HG03045 (cell line): ENCODE data around the gene CEP128.
A peak's percentile ranks its signal among the peaks of the same experiment; 100 is the strongest.

Source experiments
- ATAC-seq: cut with Tn5 transposase; IDR thresholded peaks from one replicate; pipeline ENCODE4 v1.9.1; 2021; ENCODE audit warnings: mild to moderate bottlenecking, moderate library complexity; ENCODE audit not compliant: unreplicated experiment

The CEP128 gene

DNA sequence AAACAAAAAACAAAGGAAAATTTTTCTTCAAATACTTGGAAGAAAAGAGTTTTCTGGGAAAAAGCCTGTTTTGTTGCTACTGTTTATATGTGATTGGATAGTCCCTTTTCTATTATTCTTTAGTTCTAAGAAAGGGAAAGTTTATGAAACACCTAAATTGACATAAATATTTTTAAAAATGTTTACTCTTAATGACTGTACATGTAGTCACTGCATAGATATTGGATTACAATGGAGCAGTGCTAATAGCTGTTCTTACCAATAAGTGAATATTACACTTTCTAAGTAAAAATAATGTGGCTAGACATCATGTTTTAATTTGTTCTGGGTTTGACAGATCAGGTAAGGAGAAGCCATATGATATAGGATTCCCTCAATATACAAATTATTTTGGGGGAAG is 377.5 kb downstream of the CEP128 start:
- no peak for ATAC-seq

DNA sequence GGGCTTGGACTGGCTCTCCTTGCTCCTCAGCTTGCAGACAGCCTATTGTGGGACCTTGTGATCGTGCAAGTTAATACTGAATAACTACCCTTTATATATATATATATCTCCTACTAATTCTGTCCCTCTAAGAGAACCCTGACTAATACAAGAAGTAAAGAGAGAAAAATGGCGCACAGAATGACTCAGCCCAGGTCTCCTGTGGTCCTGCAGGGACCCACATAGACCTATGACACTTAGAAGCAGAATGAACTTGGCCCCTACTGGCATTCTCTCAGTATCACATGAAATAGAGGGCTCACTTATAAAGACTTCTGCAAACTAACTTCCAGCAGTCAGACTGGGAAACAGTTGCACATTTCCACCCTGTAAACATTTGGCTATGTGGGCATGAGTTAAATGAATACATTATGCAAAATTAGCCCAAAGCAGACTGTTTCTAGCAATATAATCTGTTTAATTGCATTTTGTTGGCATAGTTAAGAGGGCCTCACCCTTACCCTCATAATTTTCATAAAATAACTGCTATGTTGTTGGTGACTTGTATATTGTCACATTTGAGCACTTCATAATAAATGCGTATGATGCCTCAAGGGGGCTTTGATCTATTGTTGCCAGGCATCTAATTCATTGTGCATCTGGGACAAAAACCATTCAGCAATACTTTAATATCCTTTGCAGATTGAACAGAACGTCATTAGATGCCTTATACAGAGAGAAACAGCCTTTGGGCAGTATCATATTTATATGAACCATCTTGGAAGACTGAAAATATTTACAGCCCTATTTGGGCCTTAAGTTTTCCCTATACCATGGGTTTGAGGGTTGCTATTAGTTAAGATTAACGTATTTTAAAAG is 380.5 kb downstream of the CEP128 start:
- peak; percentile 93 for ATAC-seq

DNA sequence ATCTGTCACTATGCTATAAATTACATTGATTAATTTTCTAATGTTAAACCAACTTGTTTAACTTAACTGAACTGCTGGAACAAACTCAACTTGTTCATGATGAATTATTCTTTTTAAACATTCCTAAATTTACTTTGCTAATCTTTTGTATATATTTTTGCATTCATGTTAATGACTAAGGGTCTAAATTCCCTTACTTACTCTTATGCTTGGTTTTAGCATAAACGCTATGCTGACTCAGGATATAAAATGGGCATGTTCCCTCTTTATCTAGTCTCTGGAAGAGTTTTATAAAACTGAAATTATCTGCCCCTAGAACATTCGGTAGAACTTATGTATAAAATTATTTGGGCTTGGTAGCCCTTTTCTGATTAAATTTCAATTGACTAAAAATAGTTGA is 387.4 kb downstream of the CEP128 start:
- ATAC-seq: no peak

GRCh38 chr14:80549141-80549540 is 392.4 kb downstream of the CEP128 start:
- ATAC-seq: no peak

DNA sequence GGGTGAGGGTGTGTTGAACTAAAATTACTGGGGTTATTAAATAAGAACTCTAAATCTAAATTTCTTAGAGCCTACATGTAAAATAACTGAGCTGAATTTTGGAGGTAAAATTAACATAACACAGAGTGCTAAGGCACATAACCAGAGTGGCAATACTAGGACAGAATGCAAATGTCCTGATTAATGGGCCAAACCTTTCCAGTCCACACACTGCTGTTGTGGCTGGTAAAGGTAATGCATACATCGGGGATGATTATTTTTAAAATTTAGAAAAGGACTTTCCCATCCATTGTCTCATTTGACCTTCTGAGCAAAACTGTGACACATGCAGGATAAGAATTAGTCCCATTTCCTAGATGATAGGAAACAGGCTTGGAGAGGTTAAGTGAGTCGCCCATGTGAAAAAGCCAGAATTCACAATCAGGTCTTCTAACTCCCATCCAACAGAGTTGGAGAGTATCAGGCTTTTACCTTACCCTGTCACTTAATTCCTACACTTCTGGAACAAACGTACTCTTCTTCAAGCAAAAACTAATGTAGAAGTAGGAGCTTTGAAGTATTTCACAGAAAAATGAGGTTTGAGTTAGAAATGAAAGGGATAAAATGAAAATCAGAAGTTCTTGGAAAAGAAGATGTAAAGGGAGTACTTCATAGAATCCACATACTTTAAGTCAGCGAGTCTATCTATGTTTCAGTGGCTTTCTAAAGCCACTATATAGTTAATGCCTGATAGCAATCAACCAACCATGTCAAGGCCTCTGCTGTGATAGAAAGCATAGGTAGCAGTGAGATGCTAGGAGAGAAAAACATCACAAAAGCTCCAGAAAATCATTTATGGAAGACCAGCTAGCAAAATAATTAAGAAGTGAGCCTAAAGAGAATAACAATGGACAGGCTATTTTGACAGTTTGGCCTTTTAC is 395.3 kb downstream of the CEP128 start:
- no peak for ATAC-seq

- no peak for ATAC-seq
These were observed 397.2 kb downstream of the CEP128 start for GRCh38 chr14:80544366-80544765.

GRCh38 chr14:80543211-80543610 is 398.3 kb downstream of the CEP128 start:
- no peak for ATAC-seq

GRCh38 chr14:80538633-80539375 is 402.7 kb downstream of the CEP128 start:
- no peak for ATAC-seq

- ATAC-seq: no peak
These were observed 403.9 kb downstream of the CEP128 start for GRCh38 chr14:80537626-80538025.

DNA sequence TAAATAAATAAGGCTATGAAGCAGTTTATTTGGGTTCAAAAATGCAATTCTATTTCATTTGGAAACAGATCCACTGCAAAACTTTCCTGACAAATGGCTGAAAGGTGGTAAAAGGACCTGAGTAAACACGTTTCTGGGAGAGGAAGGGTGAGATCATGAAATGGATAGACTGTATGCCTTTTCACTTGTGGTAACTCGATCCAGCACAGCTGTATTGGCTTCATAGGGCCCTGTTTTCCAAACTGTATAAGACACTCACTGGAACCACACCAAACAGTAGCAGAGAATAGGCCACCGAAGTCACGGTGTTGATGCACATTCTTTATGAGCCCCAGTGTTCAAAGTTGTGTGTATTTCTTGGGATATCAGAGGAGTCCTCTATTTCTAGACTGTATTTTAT is 405.1 kb downstream of the CEP128 start:
- no peak for ATAC-seq

GRCh38 chr14:80535171-80535570 is 406.4 kb downstream of the CEP128 start:
- no peak for ATAC-seq

- ATAC-seq: no peak
These were observed 417.9 kb downstream of the CEP128 start for GRCh38 chr14:80523518-80524117.

DNA sequence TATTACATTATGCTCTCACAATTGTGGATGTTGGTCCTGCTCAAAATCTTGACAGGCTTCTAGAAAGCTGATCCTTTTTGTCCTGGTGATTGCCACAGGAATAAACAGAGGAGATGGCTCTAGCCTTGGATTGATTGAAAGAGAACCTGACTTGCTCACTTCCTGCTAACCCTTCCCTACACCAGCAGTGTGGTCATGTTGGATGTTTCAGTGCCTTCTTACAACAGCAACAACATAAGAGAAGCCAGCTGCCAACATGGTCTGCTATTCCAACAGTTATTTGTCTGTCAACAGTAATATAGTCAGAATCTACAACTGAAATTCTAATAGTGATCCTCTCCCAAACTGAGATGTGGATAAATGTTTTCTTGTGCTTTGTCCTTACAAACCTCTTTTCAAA is 418.6 kb downstream of the CEP128 start:
- ATAC-seq: no peak

DNA sequence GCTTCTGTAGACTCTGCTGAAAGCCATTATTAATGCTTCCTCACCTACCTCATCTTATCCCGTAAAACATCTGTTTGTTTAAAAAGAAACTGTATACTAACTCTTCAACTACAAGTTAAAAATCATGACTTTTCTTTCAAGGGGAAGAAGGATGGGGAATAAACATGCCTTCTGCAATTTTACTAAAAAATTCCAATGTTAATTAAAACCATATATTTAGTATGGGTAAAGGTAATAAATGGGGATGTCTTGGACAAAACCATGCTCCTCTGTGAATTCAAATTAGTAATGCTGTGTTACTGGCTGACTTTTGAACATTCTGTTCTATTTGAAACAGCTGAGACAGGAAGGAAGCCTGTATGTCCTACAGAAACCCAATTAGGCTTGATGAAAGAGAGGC is 419.1 kb downstream of the CEP128 start:
- ATAC-seq: no peak

DNA sequence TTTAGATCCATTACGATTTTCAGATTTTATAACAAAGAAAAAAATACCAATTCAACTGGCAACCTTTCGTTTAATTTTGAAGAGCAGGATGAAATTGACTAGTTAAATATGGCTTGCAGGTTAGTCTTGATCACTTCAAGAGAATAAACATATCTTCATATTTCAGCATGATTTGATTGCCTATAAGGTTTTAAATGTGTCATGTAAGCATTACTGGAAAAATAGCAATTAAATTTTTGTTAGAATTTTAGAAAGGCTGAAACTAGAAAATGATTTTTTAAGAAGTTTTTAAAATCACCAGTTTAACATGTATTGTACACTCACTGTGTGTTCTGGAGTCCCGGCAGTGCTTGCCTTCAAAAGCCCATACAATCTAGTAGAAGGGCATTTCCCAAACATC is 420.1 kb downstream of the CEP128 start:
- no peak for ATAC-seq

- no peak for ATAC-seq
These were observed 422.5 kb downstream of the CEP128 start for GRCh38 chr14:80519002-80519401.

GRCh38 chr14:80518173-80518572 is 423.4 kb downstream of the CEP128 start:
- no peak for ATAC-seq

DNA sequence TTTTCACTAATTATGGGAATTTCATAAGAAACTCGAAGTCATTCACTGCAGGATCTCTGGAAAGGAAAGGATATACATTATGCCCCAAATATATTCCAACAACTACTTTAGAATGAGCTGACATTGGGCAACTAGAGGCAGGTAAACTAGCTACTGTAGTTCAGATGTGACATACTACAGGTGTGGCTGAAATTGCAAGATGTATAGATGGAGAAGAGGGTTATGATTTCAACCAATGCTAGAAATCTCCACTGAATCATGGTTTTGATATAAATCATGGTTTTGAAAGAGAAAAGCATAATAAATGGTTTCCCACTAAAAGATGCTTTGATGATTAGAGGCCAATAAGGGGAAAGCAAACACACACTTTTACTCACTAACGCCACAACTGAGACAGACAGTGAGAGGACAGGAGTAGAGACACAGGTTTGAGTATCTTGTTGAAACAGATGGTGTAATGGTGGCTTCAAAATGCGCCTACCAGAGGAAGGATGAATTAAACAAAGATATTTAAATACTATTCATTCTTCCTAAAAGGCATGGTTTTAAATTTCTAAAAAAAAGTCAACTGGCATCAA is 434.2 kb downstream of the CEP128 start:
- ATAC-seq: no peak

GRCh38 chr14:80504781-80505180 is 436.8 kb downstream of the CEP128 start:
- no peak for ATAC-seq

DNA sequence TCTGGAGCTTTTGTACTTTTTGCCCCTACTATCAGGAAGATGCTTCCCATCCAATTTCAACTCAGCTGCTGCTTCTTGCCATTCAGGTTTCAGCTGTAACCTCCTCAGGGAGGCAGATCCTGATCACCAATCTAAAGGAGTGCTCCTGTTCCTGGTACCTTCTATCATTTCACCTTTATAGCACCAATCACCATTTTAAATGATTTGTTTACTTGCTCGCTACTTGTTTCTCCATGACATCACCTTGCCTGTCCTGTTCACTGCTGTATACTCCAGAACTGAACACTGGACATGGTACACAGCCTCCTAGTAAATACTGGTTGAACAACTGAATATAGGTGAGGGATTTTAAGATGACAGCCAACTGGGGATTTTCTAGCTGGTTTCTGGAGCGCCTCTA is 443.0 kb downstream of the CEP128 start:
- no peak for ATAC-seq
